HPDE6-E6E7 (cell line): ENCODE measurements around the gene LIN7C.

Experiments
- DNase-seq: peaks from one replicate; pipeline ENCODE4 v3.0.0; 2011; ENCODE audit warnings: missing footprints; ENCODE audit errors: extremely low spot score

Gene LIN7C

GRCh38 chr11:27447288-27448183, 59.0 kb downstream of the LIN7C start:
- no peak for DNase-seq

- DNase-seq: no peak
Observed at GRCh38 chr11:27445625-27446024, 60.9 kb downstream of the LIN7C start.

- DNase-seq: no peak
Observed at GRCh38 chr11:27444801-27445215, 61.8 kb downstream of the LIN7C start.
